ENCODE measurements around the gene HMGN4. TPM values are rescaled to one million over a fixed set of nuclear protein-coding genes. Genes with fewer than 3 reads are reported as not detected.

HMGN4 gene
- total and polyA plus RNA-seq, 2 of the 8 experiments (the other 6 are each of a cell fraction or from before 2014, with no cell fraction given), result 23.4 to 66.4 TPM

DNA sequence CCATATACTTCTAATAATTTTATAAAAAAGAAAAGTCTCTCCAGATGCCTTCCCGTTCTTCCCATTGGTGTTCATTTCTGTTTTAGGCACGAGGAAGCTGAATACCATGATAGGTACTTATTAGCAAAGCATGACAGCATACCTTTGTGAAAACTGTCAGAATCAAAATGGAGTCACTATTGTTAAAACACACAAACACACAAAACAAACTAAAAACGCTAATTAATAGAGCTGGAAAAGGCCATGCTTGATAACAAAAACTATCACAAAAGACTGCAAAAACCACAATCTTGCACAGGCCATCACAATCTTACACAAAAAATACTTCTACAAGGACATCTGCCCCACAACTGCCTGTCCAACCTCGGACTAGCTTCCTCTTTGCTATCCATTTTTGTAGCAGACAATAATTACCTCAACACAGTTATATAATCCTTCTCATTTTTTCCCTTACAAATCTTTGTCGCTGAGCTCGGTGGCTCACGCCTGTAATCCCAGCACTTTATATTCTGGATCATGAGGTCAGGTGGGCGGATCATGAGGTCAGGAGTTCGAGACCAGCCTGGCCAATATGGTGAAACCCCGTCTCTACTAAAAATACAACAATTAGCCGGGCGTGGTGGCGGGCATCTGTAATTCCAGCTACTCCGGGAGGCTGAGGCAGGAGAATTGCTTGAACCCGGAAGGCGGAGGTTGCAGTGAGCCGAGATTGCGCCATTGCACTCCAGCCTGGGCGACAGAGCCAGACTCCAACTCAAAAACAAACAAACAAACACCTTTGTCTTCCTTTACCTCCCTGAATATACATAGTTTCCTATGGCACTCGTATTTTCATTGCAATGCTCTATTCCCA is 55.3 kb downstream of the HMGN4 start:
- no peak overlapping the region for H4K5ac ChIP-seq (ENCODE audit: insufficient read length, low read depth, low read length)
- 14% methylated on average over 20 of the region's 20 CpGs; no CpG with 5 or more reads in 1 of the 2 experiments for WGBS, 2 experiments (ENCODE audit: extremely low coverage in 1 of 2, insufficient coverage in 1 of 2, insufficient read length in 1 of 2, insufficient replicate concordance in 2 of 2, low coverage in 1 of 2, low lambda C conversion rate in 2 of 2, missing lambda C conversion rate in 1 of 2)
- peak overlapping the region; percentile 74 to 90 for H3K4me2 ChIP-seq (ENCODE audit: insufficient read depth in 1 of 2, low read depth in 2 of 2, low read length in 2 of 2)
- no peak overlapping the region for H3K56ac ChIP-seq (replicated peaks; ENCODE audit: insufficient read length, low read depth, low read length)
- peak overlapping the region; percentile 92 to 100 (median 99) for H3K4me3 ChIP-seq (ENCODE audit: extremely low read depth in 1 of 4, insufficient read depth in 2 of 4, low read depth in 3 of 4, low read length in 4 of 4)
- ChIA-PET POLR2A (ENCODE audit: partially characterized antibody) (interaction anchor here (0.6 to 2.9 kb wide), 7 partner anchors 17 to 554 kb away, joined by 3 to 29 read pairs (median 3); no protein-coding TSS in a partner anchor), CTCF (ENCODE audit: partially characterized antibody) (interaction anchor here (0.5 to 6.0 kb wide), 9 partner anchors 15 to 926 kb away, joined by 3 to 134 read pairs (median 3); no protein-coding TSS in a partner anchor)
- no peak overlapping the region for H3K4ac ChIP-seq (replicated peaks; ENCODE audit: insufficient read length, low read depth, low read length)
- H4K91ac ChIP-seq (replicated peaks; ENCODE audit: insufficient read length, low read length), result no peak overlapping the region
- H3K23me2 ChIP-seq (ENCODE audit: low read depth, low read length), result peaks cover 18% of the 10 kb centered on the region
- H3K4me1 ChIP-seq (replicated peaks in 1 of 4; ENCODE audit: control insufficient read depth in 3 of 4, insufficient read depth in 4 of 4, low read length in 3 of 4), result peaks cover 0 to 5% (median 2%) of the 10 kb centered on the region in 4 experiments; a peak in 5 of 7 replicates
- H3K27me3 ChIP-seq (replicated peaks in 1 of 4; ENCODE audit: control insufficient read depth in 3 of 4, extremely low read depth in 1 of 4, insufficient read depth in 3 of 4, low read length in 3 of 4), result no peaks in the 10 kb centered on the region
- H2BK120ac ChIP-seq (replicated peaks; ENCODE audit: low read depth, low read length), result no peak overlapping the region
- peaks cover 0 to 12% of the 10 kb centered on the region in 2 experiments; a peak in 2 of 4 replicates for H3K79me2 ChIP-seq (ENCODE audit: control insufficient read depth in 1 of 2, insufficient read depth in 2 of 2, low read length in 2 of 2)
- no peak overlapping the region for H3K23ac ChIP-seq (ENCODE audit: insufficient read length)
- no peak overlapping the region for H2AK5ac ChIP-seq (ENCODE audit: low read depth, low read length)
- FAIRE-seq (no peak), DNase-seq (ENCODE audit: low read depth in 1 of 2, low spot score in 2 of 2) (peak in 1 of 2 experiments; percentile 70)
- no peak overlapping the region for H4K8ac ChIP-seq (ENCODE audit: extremely low read depth, insufficient read depth, low read length)
- H3K27ac ChIP-seq (ENCODE audit: low read depth, low read length), result no peak overlapping the region
- H2BK5ac ChIP-seq (ENCODE audit: low read depth, low read length), result no peak overlapping the region
- H3K79me1 ChIP-seq (ENCODE audit: low read depth, low read length), result peaks cover 8% of the 10 kb centered on the region
- no peaks in the 10 kb centered on the region for H3K9me3 ChIP-seq (ENCODE audit: insufficient read depth in 2 of 2, low read depth in 1 of 2, low read length in 1 of 2)
- H2BK15ac ChIP-seq (ENCODE audit: low read length), result no peak overlapping the region
- no peak overlapping the region for H3K14ac ChIP-seq (ENCODE audit: insufficient read length)
- H2AFZ ChIP-seq (ENCODE audit: low read length), result peak overlapping the region; percentile 93
- no peaks in the 10 kb centered on the region for H4K20me1 ChIP-seq (replicated peaks in 1 of 2; ENCODE audit: control insufficient read depth in 1 of 2, insufficient read depth in 2 of 2, low read length in 2 of 2)
- H2BK20ac ChIP-seq (ENCODE audit: low read length), result no peak overlapping the region
- H2BK12ac ChIP-seq (ENCODE audit: low read depth, low read length), result no peak overlapping the region
- H3K36me3 ChIP-seq (ENCODE audit: control insufficient read depth in 2 of 4, insufficient read depth in 4 of 4, low read length in 3 of 4), result peaks cover 0 to 4% (median under 1%) of the 10 kb centered on the region in 4 experiments; a peak in 2 of 8 replicates
- H3K9ac ChIP-seq (replicated peaks in 1 of 4; ENCODE audit: extremely low read depth in 1 of 4, low read depth in 3 of 4, low read length in 3 of 4), result no peak overlapping the region; a peak in 2 of 7 replicates
- no peak overlapping the region for H3K18ac ChIP-seq (ENCODE audit: extremely low read depth, low read length)
- TF ChIP-seq TBP (IDR thresholded peaks at IDR 0.05; ENCODE audit: low read depth, low read length), result no peak
- no peak for TF ChIP-seq TAF1 (IDR thresholded peaks at IDR 0.05; ENCODE audit: low read depth, low read length)
- TF ChIP-seq SP1 (IDR thresholded peaks at IDR 0.05; ENCODE audit: low read depth, low read length), result no peak
- no peak for TF ChIP-seq RFX5 (IDR thresholded peaks at IDR 0.05; ENCODE audit: borderline replicate concordance, low read depth, low read length)
- TF ChIP-seq JUND (IDR thresholded peaks at IDR 0.05; ENCODE audit: low read length), result no peak
- TF ChIP-seq SRF (IDR thresholded peaks at IDR 0.05; ENCODE audit: low read depth, low read length), result no peak
- no peak for TF ChIP-seq CTBP2 (IDR thresholded peaks at IDR 0.05; ENCODE audit: borderline replicate concordance, insufficient read depth, insufficient read length, low read length)
- TF ChIP-seq POLR2A (IDR thresholded peaks at IDR 0.05; ENCODE audit: control extremely low read depth in 1 of 2, low read depth in 2 of 2, low read length in 2 of 2), result no peak
- no peak for TF ChIP-seq BCL11A (IDR thresholded peaks at IDR 0.05; ENCODE audit: low read depth in 2 of 2, low read length in 2 of 2)
- TF ChIP-seq SP4 (IDR thresholded peaks at IDR 0.05; ENCODE audit: low read length), result no peak
- no peak for TF ChIP-seq SAP30 (IDR thresholded peaks at IDR 0.05; ENCODE audit: insufficient read depth, insufficient replicate concordance, low read length)
- TF ChIP-seq NRF1 (IDR thresholded peaks at IDR 0.05; ENCODE audit: low read depth, low read length), result no peak
